Activated T-helper 1 cell treated with Interleukin-2 at 50 U/mL for 16 hours (primary cell): ENCODE data around the gene WFIKKN2.
A peak's percentile ranks its signal among the peaks of the same experiment; 100 is the strongest.

ENCODE experiments used
- DNase-seq: peaks from one replicate; pipeline ENCODE4 v3.0.0-alpha.2; 2020; ENCODE audit warnings: low read depth

WFIKKN2 gene

GRCh38 chr17:50808888-50809287 is 26.5 kb upstream of the WFIKKN2 start:
- DNase-seq: no peak

- no peak for DNase-seq
These were observed 21.8 kb upstream of the WFIKKN2 start for GRCh38 chr17:50813583-50813982.

GRCh38 chr17:50815400-50815799 is 20.0 kb upstream of the WFIKKN2 start:
- DNase-seq: no peak

GRCh38 chr17:50816271-50816670 is 19.1 kb upstream of the WFIKKN2 start:
- DNase-seq: no peak

GRCh38 chr17:50816771-50817751 is 18.3 kb upstream of the WFIKKN2 start:
- peak; percentile 35 for DNase-seq

GRCh38 chr17:50817838-50818237 is 17.5 kb upstream of the WFIKKN2 start:
- DNase-seq: no peak

- no peak for DNase-seq
These were observed 17.1 kb upstream of the WFIKKN2 start for GRCh38 chr17:50818261-50818660.

GRCh38 chr17:50818921-50819657 is 16.3 kb upstream of the WFIKKN2 start:
- DNase-seq: no peak

GRCh38 chr17:50820651-50821050 is 14.7 kb upstream of the WFIKKN2 start:
- DNase-seq: no peak

GRCh38 chr17:50822550-50822949 is 12.8 kb upstream of the WFIKKN2 start:
- DNase-seq: no peak

- no peak for DNase-seq
These were observed 11.0 kb upstream of the WFIKKN2 start for GRCh38 chr17:50824429-50824828.

GRCh38 chr17:50825188-50825587 is 10.2 kb upstream of the WFIKKN2 start:
- DNase-seq: no peak

GRCh38 chr17:50828508-50829170 is 6.7 kb upstream of the WFIKKN2 start:
- no peak for DNase-seq

GRCh38 chr17:50829332-50829731 is 6.1 kb upstream of the WFIKKN2 start:
- DNase-seq: no peak

GRCh38 chr17:50830352-50830751 is 5.0 kb upstream of the WFIKKN2 start:
- DNase-seq: no peak

GRCh38 chr17:50830994-50831393 is 4.4 kb upstream of the WFIKKN2 start:
- DNase-seq: no peak

- DNase-seq: no peak
These were observed 3.9 kb upstream of the WFIKKN2 start for GRCh38 chr17:50831471-50831928.

GRCh38 chr17:50832267-50832863 is 3.0 kb upstream of the WFIKKN2 start:
- no peak for DNase-seq

- no peak for DNase-seq
These were observed 2.5 kb upstream of the WFIKKN2 start for GRCh38 chr17:50832864-50833381.

- DNase-seq: no peak
These were observed 1.6 kb upstream of the WFIKKN2 start for GRCh38 chr17:50833510-50834428.
